Subcutaneous abdominal adipose tissue (tissue), 5 donors: ENCODE data around the gene FEM1B.

Experiments
- H3K27ac ChIP-seq: one replicate; pipeline ENCODE4 v1.7.0; 2013; ENCODE audit warnings: low read depth, mild to moderate bottlenecking, inconsistent platforms, low read length, moderate library complexity
- H3K27me3 ChIP-seq, 5 donors: one replicate each; pipeline ENCODE4 v1.7.0; 2013; ENCODE audit warnings: low read length in 5 of 5, inconsistent platforms in 1 of 5; ENCODE audit not compliant: control insufficient read depth in 5 of 5, insufficient read depth in 4 of 5
- H3K36me3 ChIP-seq, 5 donors: one replicate each; pipeline ENCODE4 v1.7.0; 2013; ENCODE audit warnings: low read length in 5 of 5; ENCODE audit not compliant: control insufficient read depth in 5 of 5, insufficient read depth in 5 of 5
- H3K4me1 ChIP-seq, 5 donors: one replicate each; pipeline ENCODE4 v1.7.0; 2013; ENCODE audit warnings: low read length in 5 of 5, mild to moderate bottlenecking in 3 of 5, moderate library complexity in 1 of 5; ENCODE audit not compliant: control insufficient read depth in 5 of 5, insufficient read depth in 5 of 5
- H3K4me3 ChIP-seq, 5 donors: one replicate each; pipeline ENCODE4 v1.7.0; 2013; ENCODE audit warnings: low read length in 5 of 5, low read depth in 1 of 5
- H3K9ac ChIP-seq, 5 donors: one replicate each; pipeline ENCODE4 v1.7.0; 2013; ENCODE audit warnings: low read length in 5 of 5, mild to moderate bottlenecking in 4 of 5, moderate library complexity in 3 of 5
- H3K9me3 ChIP-seq, 5 donors: one replicate each; pipeline ENCODE4 v1.7.0; 2013; ENCODE audit warnings: low read length in 5 of 5; ENCODE audit not compliant: control insufficient read depth in 5 of 5
- donor health status: healthy.
- donor health status: healthy.
- donor health status: healthy.
- donor health status: healthy.
- donor health status: healthy.

FEM1B gene

DNA sequence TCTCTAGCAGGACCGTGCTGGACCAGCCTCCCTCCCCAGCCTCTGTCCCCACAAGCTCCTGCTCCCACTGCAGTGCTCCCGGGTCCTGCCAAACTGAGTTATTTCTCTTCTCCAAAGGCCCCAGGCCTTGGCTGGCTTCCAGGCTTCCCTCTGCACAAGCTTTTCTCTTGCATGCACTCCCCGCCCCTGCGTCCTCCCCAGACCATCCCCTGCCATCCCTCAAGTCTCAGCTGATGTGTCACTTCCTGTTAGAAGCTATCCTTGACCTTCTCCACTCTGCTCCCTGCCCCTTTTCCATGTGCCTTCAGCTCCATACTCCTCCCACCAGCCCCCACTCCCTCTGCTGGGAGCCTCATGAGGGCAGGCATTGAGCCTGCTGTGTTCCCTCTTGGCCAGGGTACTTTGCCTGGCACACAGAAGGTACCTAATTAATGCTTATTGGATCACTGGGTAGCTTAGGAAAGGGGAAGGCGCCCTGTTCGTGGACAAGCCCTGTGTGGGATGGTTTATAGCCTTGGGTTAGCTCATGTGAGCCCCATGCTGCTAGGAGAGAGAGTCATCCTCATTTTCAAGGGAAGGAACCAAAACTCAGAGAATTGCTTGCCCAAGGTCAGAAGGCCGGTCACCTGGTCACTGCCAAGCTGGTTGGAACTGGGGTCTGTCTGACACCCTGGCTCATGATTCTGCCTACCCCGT is 56.4 kb downstream of the FEM1B start:
- no peaks in the 10 kb centered on the region for H3K27me3 ChIP-seq
- H3K9ac ChIP-seq: no peak overlapping the region
- no peaks in the 10 kb centered on the region for H3K9me3 ChIP-seq
- H3K36me3 ChIP-seq: peaks cover 0 to 19% (median 2%) of the 10 kb centered on the region in 5 donors
- H3K4me1 ChIP-seq: peaks cover 9 to 29% (median 25%) of the 10 kb centered on the region in 5 donors
- no peak overlapping the region for H3K4me3 ChIP-seq
- H3K27ac ChIP-seq: no peak overlapping the region

DNA sequence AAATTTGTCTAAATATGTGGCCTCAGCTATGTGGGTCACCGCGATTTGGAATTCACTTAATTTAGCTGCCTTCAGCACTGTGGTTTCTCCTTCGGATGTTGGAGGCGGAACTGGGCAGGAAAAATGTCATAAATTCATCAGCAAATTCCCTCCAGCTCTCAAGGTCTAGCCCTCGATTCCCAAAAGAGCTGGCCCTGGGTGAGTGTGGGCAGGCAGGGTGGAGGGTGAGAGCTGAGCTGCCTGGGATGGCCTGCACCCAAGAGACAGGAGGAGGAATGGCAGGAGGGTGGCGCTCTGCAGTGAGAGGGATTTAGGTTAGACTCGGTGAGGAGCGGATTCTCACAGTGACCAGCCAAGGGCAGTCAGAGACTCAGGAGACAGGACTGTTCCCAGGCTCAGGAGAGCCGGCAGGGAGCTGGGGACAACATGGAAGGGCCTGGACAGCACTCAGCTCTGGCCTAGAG is 57.1 kb downstream of the FEM1B start:
- H3K27me3 ChIP-seq: no peaks in the 10 kb centered on the region

GRCh38 chr15:68335251-68335650 is 57.7 kb downstream of the FEM1B start:
- H3K27ac ChIP-seq: no peak overlapping the region
- peaks cover 0 to 11% (median 0%) of the 10 kb centered on the region in 5 donors for H3K36me3 ChIP-seq
- no peak overlapping the region for H3K9ac ChIP-seq
- no peaks in the 10 kb centered on the region for H3K9me3 ChIP-seq
- no peaks in the 10 kb centered on the region for H3K27me3 ChIP-seq
- no peak overlapping the region for H3K4me3 ChIP-seq
- peaks cover 9 to 36% (median 31%) of the 10 kb centered on the region in 5 donors for H3K4me1 ChIP-seq

More for the DNA sequence above, 57.1 kb downstream of the FEM1B start:
- peak overlapping the region in 1 of 5 donors; percentile 11 for H3K4me3 ChIP-seq
- peaks cover 9 to 32% (median 27%) of the 10 kb centered on the region in 5 donors for H3K4me1 ChIP-seq
- no peak overlapping the region for H3K27ac ChIP-seq
- H3K9ac ChIP-seq: peak overlapping the region in 1 of 5 donors; percentile 28
- H3K9me3 ChIP-seq: no peaks in the 10 kb centered on the region
- H3K36me3 ChIP-seq: peaks cover 0 to 14% (median under 1%) of the 10 kb centered on the region in 5 donors

DNA sequence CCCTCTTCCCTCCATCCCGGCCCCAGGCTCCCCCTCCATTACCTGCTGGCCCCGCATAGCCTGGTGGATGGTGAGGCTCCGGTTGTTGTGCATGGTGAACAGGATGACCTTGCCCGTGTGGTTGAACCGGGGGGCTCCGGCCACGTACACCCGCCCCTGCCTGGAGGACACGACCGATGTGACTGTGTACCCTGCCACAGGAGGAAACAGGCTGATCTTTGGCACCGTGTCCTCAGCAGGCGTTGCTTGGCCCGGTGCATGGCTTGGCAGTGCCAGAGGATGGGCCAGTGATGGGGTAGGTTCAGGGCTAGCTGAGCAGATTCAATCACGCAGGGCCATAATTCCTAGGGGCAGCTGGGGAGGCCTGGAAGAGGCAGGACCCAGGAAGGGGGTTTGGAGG is 58.1 kb downstream of the FEM1B start:
- Histone ChIP-seq H3K27me3 (no peaks in the 10 kb centered on the region), H3K27ac (no peak overlapping the region), H3K4me3 (no peak overlapping the region), H3K4me1 (peaks cover 10 to 40% (median 35%) of the 10 kb centered on the region in 5 donors), H3K9me3 (no peaks in the 10 kb centered on the region), H3K9ac (no peak overlapping the region), H3K36me3 (peaks cover 0 to 11% (median 0%) of the 10 kb centered on the region in 5 donors)

DNA sequence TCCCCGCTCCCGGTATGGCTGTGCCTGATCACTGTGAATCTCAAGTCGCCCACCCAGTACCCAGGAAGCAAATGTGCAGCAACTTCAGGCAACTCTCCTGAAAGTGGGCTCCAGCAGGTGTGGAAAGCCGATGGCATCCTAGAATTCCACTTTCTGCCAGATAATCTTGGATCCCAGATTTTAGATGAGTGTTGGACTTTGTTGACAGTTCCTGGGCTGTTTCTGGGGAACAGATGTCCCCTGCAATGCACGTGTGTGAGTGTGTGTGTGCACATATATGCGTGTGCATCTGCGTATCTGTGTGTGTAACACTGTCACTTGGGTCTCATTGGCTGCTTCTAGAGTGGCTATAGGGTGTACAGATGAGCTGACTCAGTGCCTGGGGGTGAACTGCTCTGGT is 59.0 kb downstream of the FEM1B start:
- no peak overlapping the region for H3K9ac ChIP-seq
- no peak overlapping the region for H3K4me3 ChIP-seq
- no peaks in the 10 kb centered on the region for H3K9me3 ChIP-seq
- peaks cover 13 to 49% (median 43%) of the 10 kb centered on the region in 5 donors for H3K4me1 ChIP-seq
- no peak overlapping the region for H3K27ac ChIP-seq
- H3K36me3 ChIP-seq: peaks cover 0 to 8% (median 0%) of the 10 kb centered on the region in 5 donors
- no peaks in the 10 kb centered on the region for H3K27me3 ChIP-seq

GRCh38 chr15:68337826-68338225 is 60.3 kb downstream of the FEM1B start:
- no peaks in the 10 kb centered on the region for H3K9me3 ChIP-seq
- H3K27ac ChIP-seq: no peak overlapping the region
- no peak overlapping the region for H3K4me3 ChIP-seq
- peaks cover 0 to 5% (median 0%) of the 10 kb centered on the region in 5 donors for H3K36me3 ChIP-seq
- H3K4me1 ChIP-seq: peaks cover 16 to 62% (median 56%) of the 10 kb centered on the region in 5 donors
- no peaks in the 10 kb centered on the region for H3K27me3 ChIP-seq
- no peak overlapping the region for H3K9ac ChIP-seq

DNA sequence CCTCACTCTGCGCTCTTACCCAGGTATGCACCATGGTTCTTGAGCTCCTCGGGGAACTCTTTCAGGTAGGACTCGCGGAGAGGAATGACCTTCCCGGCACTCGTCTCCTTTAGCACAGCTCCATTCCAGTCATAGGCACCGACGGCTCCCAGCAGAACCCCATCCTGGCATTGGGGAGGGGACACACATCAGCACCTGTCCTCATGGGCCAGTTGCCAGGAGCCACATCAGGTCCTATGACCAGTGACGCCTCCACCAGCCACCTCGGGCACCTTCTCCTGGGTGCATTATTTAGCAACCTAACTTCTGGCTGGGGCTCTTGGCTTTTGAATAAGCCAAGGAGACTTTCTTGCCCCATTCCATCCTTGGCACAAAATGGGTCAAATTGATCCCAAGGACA is 61.9 kb downstream of the FEM1B start:
- Histone ChIP-seq H3K4me3 (no peak overlapping the region), H3K9me3 (no peaks in the 10 kb centered on the region), H3K27me3 (no peaks in the 10 kb centered on the region), H3K27ac (no peak overlapping the region), H3K4me1 (peaks cover 14 to 55% (median 50%) of the 10 kb centered on the region in 5 donors), H3K9ac (no peak overlapping the region), H3K36me3 (peaks cover 0 to 5% (median 0%) of the 10 kb centered on the region in 5 donors)

DNA sequence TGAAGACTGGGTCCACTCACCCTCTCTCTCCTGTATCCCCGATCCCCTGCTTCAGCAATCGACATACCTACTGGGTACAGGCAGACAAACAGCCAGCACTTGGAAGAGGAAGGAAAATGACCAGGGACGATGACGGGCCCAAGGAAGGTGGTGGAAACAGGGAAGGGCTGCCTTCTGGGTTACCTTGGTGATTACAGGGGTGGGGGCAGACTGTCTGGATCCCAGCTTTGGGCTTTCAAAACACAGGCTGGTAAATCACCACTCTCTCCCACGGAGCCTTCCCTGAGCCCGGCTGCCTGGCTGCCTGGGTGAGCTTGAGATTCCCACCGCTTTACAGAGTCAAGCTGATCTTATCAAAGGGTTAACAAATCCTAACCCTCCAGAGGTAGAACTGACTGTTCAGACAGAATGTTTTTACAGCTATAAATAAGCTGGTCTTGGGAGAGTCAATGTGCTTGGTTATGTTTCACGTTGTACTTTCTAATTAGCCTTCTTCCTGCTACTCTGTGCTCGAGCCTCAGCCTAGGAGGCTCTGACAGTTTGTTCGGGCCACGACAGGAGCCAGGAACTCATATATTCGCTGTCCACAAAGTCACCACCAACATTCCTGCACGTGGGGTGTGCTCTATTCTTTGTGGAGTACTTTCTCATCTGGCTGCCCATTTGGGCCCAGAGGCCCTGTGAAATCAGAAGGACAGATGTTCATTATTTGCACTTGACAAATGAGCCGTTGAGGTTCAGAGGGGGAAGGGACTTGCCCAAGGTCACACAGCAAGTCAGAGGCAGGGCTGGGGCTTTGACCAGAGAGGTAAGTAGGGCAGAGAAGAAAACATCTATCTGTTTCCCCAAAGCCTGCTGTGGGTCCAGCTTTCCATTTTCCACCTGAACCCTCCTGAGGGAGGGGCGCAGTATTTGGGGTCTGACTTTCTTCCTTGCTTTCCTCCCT is 63.5 kb downstream of the FEM1B start:
- peak overlapping the region in 1 of 5 donors; percentile 4 for H3K9ac ChIP-seq
- H3K27ac ChIP-seq: peak overlapping the region; percentile 11

DNA sequence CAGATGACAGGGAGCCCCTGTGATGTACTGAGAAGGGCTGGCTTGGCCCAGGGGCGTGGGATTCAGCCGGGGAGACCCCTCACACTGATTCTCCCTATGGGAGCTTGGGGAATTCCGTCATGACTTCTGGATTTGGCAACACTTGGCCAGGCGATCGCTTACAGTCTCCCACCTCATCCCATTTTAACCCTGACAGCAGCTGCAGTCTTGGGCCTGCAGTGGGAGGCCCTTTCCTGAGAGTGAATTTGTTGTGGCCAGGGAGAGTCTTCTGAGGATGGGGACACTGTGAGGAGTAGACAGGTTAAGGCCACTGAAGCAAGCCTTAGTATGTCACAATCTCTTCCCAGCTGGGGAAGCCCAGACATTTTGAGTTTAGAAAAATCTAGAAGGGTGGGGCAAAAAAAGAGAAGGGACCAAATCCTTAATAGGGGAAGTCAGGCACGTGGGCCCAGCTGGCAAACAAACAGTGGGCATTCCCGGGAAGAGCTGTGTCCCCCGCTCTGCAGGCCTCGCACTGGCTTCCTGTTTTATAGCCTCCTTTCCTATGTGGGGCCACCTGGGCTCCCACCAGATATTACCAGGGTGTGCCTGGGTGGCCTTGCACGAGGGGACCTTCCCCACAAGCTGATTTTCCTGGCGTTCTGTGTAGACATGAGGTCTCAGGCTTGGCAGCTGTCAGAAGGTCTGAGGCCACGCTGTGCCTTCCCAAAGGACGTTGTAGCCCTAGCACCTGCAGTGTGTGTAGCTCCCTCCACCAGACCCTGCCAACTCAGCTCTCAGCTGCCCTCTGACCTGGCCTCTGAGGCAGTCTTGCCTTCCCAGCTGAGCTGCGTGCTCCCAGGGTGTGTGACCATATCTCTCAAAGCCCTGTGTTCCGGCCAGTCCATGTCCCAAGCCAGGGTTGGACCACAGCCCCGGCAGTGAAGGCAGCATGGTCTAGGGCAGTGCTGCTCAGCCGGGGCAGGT is 64.5 kb downstream of the FEM1B start:
- peaks cover 8 to 40% (median 36%) of the 10 kb centered on the region in 5 donors for H3K4me1 ChIP-seq
- H3K36me3 ChIP-seq: peaks cover 0 to 6% (median 0%) of the 10 kb centered on the region in 5 donors
- no peaks in the 10 kb centered on the region for H3K27me3 ChIP-seq

More for the DNA sequence above, 63.5 kb downstream of the FEM1B start:
- Histone ChIP-seq H3K4me3 (no peak overlapping the region), H3K36me3 (peaks cover 0 to 5% (median 0%) of the 10 kb centered on the region in 5 donors), H3K4me1 (peaks cover 8 to 40% (median 36%) of the 10 kb centered on the region in 5 donors), H3K27me3 (no peaks in the 10 kb centered on the region), H3K9me3 (no peaks in the 10 kb centered on the region)

More for the DNA sequence above, 64.5 kb downstream of the FEM1B start:
- H3K9ac ChIP-seq: peak overlapping the region in 3 of 5 donors; percentile 4 to 16 (median 5)
- H3K4me3 ChIP-seq: no peak overlapping the region
- H3K27ac ChIP-seq: peak overlapping the region; percentile 18
- H3K9me3 ChIP-seq: no peaks in the 10 kb centered on the region
